HG03196 (cell line): ENCODE measurements around the gene ENKD1.
A peak's percentile ranks its signal among the peaks of the same experiment; 100 is the strongest.

Experiments
- ATAC-seq: cut with Tn5 transposase; IDR thresholded peaks from one replicate; pipeline ENCODE4 v1.9.1; 2021; ENCODE audit not compliant: unreplicated experiment

The ENKD1 gene

DNA sequence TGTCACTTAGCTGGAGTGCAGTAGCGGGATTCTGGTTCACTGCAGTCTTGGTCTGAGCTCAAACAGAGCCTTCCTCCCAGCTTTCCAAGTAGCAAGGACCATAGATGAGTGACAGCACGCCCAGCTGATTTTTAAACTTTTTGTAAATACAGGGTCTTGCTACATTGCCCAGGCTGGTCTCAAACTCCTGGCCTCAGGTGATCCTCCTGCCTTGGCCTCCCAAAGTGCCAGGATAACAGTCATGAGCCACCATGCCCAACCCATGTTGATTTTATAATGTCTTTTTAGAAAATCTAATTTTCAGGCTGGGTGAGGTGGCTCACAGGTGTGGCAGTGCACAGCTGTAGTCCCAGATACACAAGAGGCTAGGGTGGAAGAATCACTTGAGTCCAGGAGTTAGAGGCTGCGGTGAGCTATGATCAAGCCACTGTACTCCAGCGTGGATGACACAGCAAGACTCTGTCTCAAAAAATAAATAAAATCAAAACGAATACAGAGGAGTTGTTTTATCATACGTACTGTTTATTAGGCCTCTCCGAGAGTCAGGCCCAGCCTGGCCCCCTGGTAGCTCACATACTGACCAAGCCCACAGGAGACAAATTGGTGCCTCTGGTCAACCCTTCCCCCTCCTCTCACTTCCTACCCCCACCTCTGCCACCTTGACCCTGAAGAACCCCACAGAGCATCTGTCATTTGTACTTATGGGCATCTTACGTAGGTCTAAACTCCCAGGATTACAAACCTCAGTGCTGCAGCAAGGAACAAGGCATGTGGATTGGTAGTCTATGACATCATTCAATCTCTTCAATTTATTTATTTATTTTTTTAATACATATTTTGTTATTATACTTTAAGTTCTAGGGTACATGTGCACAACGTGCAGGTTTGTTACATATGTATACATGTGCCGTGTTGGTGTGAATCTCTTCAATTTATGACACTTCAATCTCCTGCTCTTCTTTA is 13.7 kb upstream of the ENKD1 start:
- no peak for ATAC-seq

- no peak for ATAC-seq
These were observed 11.9 kb upstream of the ENKD1 start for GRCh38 chr16:67678354-67679023.

- no peak for ATAC-seq
These were observed 11.2 kb upstream of the ENKD1 start for GRCh38 chr16:67677712-67678111.

GRCh38 chr16:67676939-67677338 is 10.4 kb upstream of the ENKD1 start:
- no peak for ATAC-seq

DNA sequence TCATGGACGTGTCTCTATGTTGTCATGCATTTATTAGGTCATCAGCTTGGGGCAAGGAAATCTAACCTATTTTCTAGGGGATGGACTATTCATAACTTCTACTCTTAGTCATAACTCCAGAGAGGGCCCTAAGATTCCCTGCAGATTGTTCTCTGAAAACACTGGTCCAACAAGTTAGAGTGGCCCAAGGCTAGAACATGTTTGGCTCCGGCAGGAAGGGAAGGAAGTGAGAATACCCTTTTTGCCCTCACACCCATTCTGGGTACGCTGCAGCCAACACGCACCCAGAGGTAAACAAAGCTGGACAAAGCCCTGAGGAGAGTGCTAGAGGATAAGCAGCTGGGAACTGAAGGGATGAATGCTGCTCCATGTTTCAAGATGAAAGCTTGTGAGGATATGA is 10.0 kb upstream of the ENKD1 start:
- no peak for ATAC-seq

DNA sequence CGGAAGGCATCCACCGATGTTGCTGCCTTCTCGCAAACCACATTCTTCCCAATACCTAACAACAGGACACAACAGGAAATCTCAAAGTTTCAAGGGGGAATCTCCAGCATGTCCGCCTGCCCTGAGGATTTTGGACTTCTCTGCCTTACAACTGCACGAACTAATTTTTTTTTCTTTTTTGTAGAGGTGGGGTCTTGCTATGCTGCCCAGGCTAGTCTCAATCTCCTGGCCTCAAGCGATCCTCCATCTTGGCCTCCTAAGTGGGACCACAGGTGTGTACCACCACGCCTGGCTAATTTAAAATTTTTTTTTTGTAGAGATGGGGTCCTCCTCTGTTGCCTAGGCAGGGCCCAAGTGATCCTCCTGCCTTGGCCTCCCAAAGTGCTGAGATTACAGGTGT is 9.4 kb upstream of the ENKD1 start:
- no peak for ATAC-seq

GRCh38 chr16:67675579-67675935 is 9.0 kb upstream of the ENKD1 start:
- no peak for ATAC-seq

DNA sequence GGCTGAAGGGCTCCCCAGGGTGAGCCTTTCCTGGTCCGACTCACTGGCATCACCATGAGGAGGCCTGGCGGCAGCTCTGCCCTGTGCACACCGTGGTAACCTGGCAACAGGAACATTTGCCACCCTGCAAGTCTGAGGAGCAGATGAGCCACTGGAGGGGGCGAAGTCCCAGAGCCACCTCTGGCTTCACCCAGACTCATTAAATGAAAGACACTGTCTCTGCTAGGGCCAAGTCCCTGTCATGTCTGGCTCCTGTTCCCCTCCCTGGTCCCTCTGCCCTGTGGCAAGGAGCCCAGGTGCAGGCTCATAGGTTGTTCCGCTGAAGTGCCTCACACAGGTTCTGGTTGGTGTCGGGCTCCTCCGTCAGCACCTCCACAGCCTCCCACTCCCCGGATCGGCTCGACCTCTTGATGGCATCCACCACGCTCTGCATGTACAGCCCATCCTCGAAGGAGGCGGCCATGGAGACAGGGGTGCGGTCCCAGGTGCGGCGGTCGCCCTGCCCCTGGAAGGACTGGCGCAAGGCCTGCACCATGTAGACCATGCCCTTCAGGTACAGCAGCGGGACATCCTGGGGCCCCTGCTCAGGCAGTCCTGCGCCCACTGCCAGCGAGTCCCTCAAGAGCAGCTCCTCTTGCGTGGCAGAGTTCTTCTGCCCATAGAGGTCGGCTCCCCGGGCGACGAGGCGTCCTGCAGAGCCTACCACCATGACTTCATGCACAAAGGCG is 8.5 kb upstream of the ENKD1 start:
- ATAC-seq, result no peak

- no peak for ATAC-seq
These were observed 7.4 kb upstream of the ENKD1 start for GRCh38 chr16:67673712-67674580.

DNA sequence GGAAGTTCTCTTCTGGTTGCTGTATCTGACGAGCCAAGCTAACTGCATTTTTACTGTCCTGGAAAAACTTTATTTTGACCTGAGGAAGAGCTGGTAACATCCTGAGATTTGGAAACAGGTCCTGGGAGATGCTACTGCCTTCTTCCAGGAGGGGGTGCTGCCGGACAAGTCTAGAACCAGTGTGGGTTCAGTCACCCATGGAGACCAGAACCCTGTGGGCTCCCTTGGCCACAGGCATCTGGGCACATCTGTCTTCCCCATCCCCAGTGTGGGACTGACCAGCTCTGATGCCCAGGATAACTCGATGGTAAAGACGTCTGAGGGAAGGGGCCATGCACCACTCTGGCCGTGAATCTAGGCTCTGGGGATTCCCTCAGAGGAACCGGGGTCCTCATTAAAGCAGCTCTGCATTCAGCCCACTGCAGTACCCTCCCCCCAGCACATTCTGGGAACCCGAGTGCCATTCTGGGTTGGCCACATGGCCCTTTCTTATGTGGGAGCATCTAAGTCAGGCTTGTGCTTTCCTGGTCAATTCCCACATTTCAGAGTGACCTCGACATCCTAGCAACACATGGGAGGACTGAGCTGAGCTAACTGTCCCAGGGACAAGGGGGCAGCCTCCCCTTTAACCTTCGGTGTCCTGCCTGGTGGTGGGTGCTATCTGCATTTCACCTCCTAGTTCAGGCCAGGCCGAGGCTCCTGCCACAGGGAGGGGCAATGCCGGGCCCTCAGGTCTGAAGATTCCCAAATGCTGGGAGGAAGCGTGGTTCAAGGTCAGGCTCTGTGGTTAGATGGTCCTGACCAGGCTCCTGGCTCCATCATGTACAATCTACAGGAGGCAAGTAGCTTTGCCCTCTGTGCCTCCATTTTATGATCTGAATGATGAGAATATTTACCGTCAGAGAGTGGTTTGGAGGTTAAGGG is 6.5 kb upstream of the ENKD1 start:
- no peak for ATAC-seq

DNA sequence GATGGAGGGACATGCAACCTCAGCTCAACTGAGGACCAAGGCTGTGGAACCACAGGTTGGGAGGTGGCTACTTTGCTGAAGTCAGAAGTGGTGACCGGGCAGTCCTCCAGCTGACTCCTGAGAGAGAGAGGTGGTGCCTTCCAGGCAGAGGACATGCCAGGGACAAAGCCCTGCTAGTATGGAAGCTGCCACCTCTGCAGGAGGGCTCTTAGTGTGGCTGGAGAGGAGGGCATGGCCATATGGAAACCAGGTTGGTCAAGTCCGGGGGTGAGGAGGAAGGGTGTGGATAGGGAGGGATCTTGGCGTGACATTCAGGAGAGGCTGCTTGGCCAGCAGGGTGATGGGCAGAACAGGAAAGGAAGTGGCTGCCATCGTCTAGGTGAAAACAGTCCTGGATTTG is 5.8 kb upstream of the ENKD1 start:
- no peak for ATAC-seq

- ATAC-seq, result no peak
These were observed 3.0 kb upstream of the ENKD1 start for GRCh38 chr16:67669499-67670101.

DNA sequence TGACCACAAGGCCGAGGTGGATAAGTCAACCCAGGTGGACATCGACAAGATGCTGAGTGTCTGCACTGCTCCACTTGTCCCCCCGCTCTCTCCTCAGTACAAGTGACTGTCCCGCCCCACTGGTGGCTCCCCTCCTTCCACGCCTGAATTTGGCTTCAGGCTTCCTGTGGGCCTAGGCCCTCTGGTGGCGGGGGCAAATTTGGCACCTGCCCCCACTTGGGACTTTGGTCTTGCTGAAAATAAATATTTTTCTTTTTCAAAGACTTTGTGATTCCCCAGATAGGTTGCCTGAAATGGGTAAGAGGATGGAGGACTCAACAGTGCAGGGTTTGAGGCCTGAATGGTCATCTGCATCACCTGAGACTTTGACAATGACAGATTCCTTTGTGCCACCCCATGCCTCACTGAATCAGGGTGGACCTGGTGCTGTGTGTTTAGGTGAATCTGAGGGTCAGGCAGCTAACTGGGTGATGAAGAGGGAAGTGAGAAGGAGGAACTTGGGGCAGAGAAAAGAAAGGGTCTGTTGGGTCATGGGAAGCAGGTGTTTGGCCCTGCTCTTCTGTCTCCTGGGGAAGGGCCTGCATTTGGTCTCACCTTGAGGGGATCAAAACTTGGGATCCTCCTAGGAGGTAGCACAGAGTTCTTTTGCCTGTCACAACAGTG is 2.1 kb upstream of the ENKD1 start:
- ATAC-seq, result no peak

DNA sequence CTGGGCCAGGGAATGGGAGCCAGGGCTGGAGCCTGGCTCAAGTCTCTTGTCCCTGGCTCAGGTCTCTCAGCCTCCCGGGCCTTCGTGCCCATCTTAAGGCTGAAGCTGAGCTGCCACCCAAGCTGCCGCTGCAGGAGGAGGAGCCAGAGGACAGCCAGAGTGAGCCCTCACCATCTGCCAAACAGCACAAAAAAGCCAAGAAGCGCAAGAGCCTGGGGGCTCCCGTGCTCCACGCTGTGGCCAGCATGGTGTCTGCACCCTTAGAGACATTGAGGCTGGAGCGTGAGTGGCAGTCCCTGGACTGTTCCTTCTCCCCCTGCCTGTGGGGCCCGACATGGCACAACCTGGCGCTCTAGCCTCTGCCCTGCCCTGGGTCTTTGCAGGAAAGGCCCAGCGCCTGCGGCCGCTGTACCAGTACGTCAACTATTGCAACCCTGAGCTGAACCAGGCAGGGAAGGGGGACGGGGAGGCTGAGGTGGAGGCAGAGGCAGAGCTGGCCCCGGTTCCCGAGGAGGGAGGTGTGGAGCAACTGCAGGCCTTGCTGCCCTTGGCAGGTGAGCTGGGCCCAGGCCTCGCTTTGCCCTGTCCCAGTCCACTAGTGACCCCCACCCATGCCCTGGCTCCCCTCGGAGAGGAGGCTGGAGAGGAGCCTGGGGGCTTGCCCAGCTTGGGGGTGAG is 1.4 kb upstream of the ENKD1 start:
- ATAC-seq, result peak; percentile 66

- no peak for ATAC-seq
These were observed 885 bp upstream of the ENKD1 start for GRCh38 chr16:67667453-67667816.

DNA sequence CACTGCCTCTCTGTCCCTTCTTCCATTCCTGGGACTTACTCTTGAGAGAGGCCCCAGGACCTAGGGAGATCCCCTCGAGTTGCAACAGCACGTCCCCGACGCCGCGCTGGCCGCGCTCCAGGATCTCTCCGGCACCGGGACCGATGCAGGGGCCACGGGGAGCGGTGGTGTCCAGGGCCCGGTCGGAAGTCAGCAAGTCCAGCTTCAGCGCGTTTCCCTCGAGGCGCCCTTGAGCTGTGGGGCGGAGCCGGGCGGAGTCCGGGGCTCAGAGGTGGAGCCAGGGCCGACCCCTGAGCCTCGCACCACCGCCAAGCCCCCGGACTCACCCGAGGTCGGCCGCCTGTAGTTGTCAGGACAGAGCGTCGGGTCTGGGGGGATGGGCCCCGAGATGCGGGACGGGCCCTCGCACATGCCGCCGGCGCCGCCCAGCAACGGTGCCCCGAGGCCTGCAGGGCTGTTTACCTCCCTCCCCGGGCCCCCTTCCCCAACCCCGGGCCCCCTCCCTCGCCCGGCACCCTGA is 458 bp downstream of the ENKD1 start:
- no peak for ATAC-seq

DNA sequence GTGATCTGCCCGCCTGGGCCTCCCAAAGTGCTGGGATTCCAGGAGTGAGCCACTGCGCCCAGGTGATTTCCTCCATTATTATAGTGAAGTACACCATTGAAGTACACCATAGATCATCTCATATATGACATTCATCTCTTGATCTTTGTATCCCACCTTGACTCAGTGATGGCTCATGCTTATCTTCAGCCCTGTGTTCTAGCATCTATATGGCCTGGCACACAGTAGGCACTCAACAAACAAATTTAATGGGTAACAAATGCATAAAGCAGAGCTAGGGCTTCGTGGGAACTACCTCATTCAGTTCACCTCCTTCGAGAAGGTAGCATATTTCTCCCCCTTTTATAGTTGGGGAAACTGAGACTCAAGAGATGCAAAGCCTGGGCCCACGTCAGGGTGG is 952 bp downstream of the ENKD1 start:
- no peak for ATAC-seq

DNA sequence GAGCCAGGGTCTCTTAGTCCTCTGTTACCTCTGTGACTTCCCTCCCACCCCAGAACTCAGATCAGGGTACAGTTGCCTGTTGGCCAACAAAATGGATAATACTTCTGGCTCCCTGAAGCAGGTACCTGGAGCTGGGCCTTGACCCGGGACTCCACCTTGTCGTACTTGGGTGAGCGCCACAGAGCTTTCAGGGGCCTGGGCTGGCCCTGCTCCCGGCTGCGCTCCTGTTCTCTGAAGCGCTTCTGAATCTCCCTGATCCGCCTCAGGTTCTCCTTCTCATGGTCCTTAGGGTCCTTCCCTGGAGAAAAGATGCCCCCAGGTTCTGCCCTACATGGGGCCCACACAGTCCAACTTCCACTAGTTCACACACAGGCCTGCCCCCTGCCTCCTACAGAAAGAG is 1.7 kb downstream of the ENKD1 start:
- ATAC-seq, result no peak
